HEK293 (cell line): ENCODE results near the gene ZBBX.

ENCODE experiments used
- CTCF ChIA-PET: fragments of 350-600 bp; formaldehyde crosslinking; extraction: SDS; loops from one replicate; lab custom pipeline; 2021; ENCODE audit warnings: antibody characterized with exemption; lab: Yijun Ruan, JAX
- POLR2A ChIA-PET: fragments of 300-600 bp; formaldehyde crosslinking; extraction: SDS; loops from one replicate; lab custom pipeline; 2020; ENCODE audit warnings: antibody characterized with exemption, inconsistent platforms; lab: Yijun Ruan, JAX
- H3K27ac ChIP-seq: fragments of 200-500 bp; sonication (Bioruptor generic); 2 replicates; pipeline ENCODE4 v1.5.1; 2014; ENCODE audit warnings: low read depth, low read length, control low read depth, inconsistent platforms; ENCODE audit errors: extremely low read depth
- H3K36me3 ChIP-seq, 2 experiments: fragments of 200-500 bp in 1 of 2; sonication (Bioruptor generic) in 1 of 2; 1 replicate in 1 of 2; 2 replicates in 1 of 2; pipeline ENCODE4 v1.5.1; 2014 to 2017; ENCODE audit warnings: inconsistent platforms in 2 of 2, low read length in 2 of 2; ENCODE audit not compliant: control insufficient read depth in 2 of 2, insufficient read depth in 1 of 2
- H3K4me1 ChIP-seq: fragments of 200-500 bp; sonication (Bioruptor generic); 2 replicates; pipeline ENCODE4 v1.5.1; 2014; ENCODE audit warnings: mild to moderate bottlenecking, low read length, inconsistent platforms; ENCODE audit not compliant: control insufficient read depth, insufficient read depth
- H3K4me3 ChIP-seq: 2 replicates; pipeline ENCODE4 v1.5.1; 2011; ENCODE audit warnings: low read depth, mild to moderate bottlenecking, control low read depth, low read length, moderate library complexity
- H3K9me3 ChIP-seq: fragments of 200-500 bp; sonication (Bioruptor generic); 2 replicates; pipeline ENCODE4 v1.5.1; 2014; ENCODE audit warnings: low read depth, low read length, inconsistent platforms; ENCODE audit not compliant: control insufficient read depth, insufficient read depth
- BCL11A ChIP-seq: fragments of 450-650 bp; formaldehyde crosslinking; IDR thresholded peaks from 2 replicates; pipeline ENCODE4 v1.5.1; 2016; ENCODE audit warnings: low read depth, missing biosample characterization, missing genetic modification characterization
- EGR2 ChIP-seq: fragments of 450-650 bp; formaldehyde crosslinking; IDR thresholded peaks from 2 replicates; pipeline ENCODE4 v1.5.1; 2016; ENCODE audit warnings: low read depth, missing biosample characterization, missing genetic modification characterization
- GLIS2 ChIP-seq: fragments of 450-650 bp; formaldehyde crosslinking; IDR thresholded peaks from 2 replicates; pipeline ENCODE4 v1.5.1; 2016; ENCODE audit warnings: missing biosample characterization, missing genetic modification characterization
- KLF7 ChIP-seq: fragments of 450-650 bp; formaldehyde crosslinking; IDR thresholded peaks from 2 replicates; pipeline ENCODE4 v1.5.1; 2016; ENCODE audit warnings: missing biosample characterization, missing genetic modification characterization, borderline replicate concordance
- KLF8 ChIP-seq: fragments of 450-650 bp; formaldehyde crosslinking; IDR thresholded peaks from 2 replicates; pipeline ENCODE4 v1.5.1; 2016; ENCODE audit warnings: missing biosample characterization, missing genetic modification characterization
- MEIS1 ChIP-seq: sonication (generic); formaldehyde crosslinking; IDR thresholded peaks from 2 replicates; pipeline ENCODE4 v1.8.1; 2022; ENCODE audit warnings: missing genetic modification reagents, mild to moderate bottlenecking, borderline replicate concordance
- MYNN ChIP-seq: fragments of 450-650 bp; formaldehyde crosslinking; IDR thresholded peaks from 2 replicates; pipeline ENCODE4 v1.5.1; 2016; ENCODE audit warnings: missing biosample characterization, missing genetic modification characterization, borderline replicate concordance
- MZF1 ChIP-seq: fragments of 450-650 bp; formaldehyde crosslinking; IDR thresholded peaks from 2 replicates; pipeline ENCODE4 v1.5.1; 2017; ENCODE audit warnings: missing biosample characterization, missing genetic modification characterization, borderline replicate concordance
- SALL2 ChIP-seq: fragments of 450-650 bp; formaldehyde crosslinking; IDR thresholded peaks from 2 replicates; pipeline ENCODE4 v1.5.0; 2017; ENCODE audit warnings: missing biosample characterization, mild to moderate bottlenecking, missing genetic modification characterization, borderline replicate concordance
- TCF7L2 ChIP-seq: IDR thresholded peaks from 2 replicates; pipeline ENCODE4 v1.6.1; 2011; ENCODE audit warnings: low read depth, mild to moderate bottlenecking, inconsistent platforms, low read length, moderate library complexity, borderline replicate concordance
- WT1 ChIP-seq: fragments of 450-650 bp; formaldehyde crosslinking; IDR thresholded peaks from 2 replicates; pipeline ENCODE4 v1.5.1; 2016; ENCODE audit warnings: missing biosample characterization, missing genetic modification characterization
- ZBTB17 ChIP-seq: fragments of 450-650 bp; formaldehyde crosslinking; IDR thresholded peaks from 2 replicates; pipeline ENCODE4 v1.5.1; 2016; ENCODE audit warnings: missing biosample characterization, missing genetic modification characterization
- ZBTB21 ChIP-seq: fragments of 450-650 bp; formaldehyde crosslinking; IDR thresholded peaks from 2 replicates; pipeline ENCODE4 v1.5.1; 2017; ENCODE audit warnings: missing biosample characterization, missing genetic modification characterization
- ZNF157 ChIP-seq: fragments of 450-650 bp; formaldehyde crosslinking; IDR thresholded peaks from 2 replicates; pipeline ENCODE4 v1.5.1; 2016; ENCODE audit warnings: missing biosample characterization, missing genetic modification characterization
- ZNF16 ChIP-seq: fragments of 450-650 bp; formaldehyde crosslinking; IDR thresholded peaks from 2 replicates; pipeline ENCODE4 v1.5.1; 2016; ENCODE audit warnings: low read depth, missing biosample characterization, missing genetic modification characterization
- ZNF19 ChIP-seq: fragments of 450-650 bp; formaldehyde crosslinking; IDR thresholded peaks from 2 replicates; pipeline ENCODE4; 2016; ENCODE audit warnings: missing biosample characterization, missing genetic modification characterization, low read depth
- ZNF23 ChIP-seq: fragments of 450-650 bp; formaldehyde crosslinking; IDR thresholded peaks from 2 replicates; pipeline ENCODE4 v1.5.1; 2016; ENCODE audit warnings: missing biosample characterization, missing genetic modification characterization, borderline replicate concordance
- ZNF24 ChIP-seq: fragments of 450-650 bp; formaldehyde crosslinking; IDR thresholded peaks from 2 replicates; pipeline ENCODE4 v1.5.1; 2016; ENCODE audit warnings: missing biosample characterization, missing genetic modification characterization
- ZNF248 ChIP-seq: fragments of 450-650 bp; formaldehyde crosslinking; IDR thresholded peaks from 2 replicates; pipeline ENCODE4 v1.5.1; 2017; ENCODE audit warnings: missing biosample characterization, missing genetic modification characterization
- ZNF311 ChIP-seq: fragments of 450-650 bp; formaldehyde crosslinking; IDR thresholded peaks from 2 replicates; pipeline ENCODE4 v1.5.1; 2017; ENCODE audit warnings: missing biosample characterization, missing genetic modification characterization, borderline replicate concordance
- ZNF404 ChIP-seq: fragments of 450-650 bp; formaldehyde crosslinking; IDR thresholded peaks from 2 replicates; pipeline ENCODE4 v1.5.1; 2017; ENCODE audit warnings: missing biosample characterization, missing genetic modification characterization
- ZNF549 ChIP-seq: fragments of 450-650 bp; IDR thresholded peaks from 2 replicates; pipeline ENCODE4 v1.5.1; 2018; ENCODE audit warnings: missing biosample characterization, missing genetic modification characterization, mild to moderate bottlenecking, inconsistent platforms, moderate library complexity
- ZNF629 ChIP-seq: fragments of 450-650 bp; formaldehyde crosslinking; IDR thresholded peaks from 2 replicates; pipeline ENCODE4 v1.5.1; 2017; ENCODE audit warnings: missing biosample characterization, missing genetic modification characterization
- TF ChIP-seq, protein P1 (sequence below): fragments of 450-650 bp; formaldehyde crosslinking; IDR thresholded peaks from 2 replicates; pipeline ENCODE4 v1.5.1; 2016; ENCODE audit warnings: missing biosample characterization, missing genetic modification characterization
- TF ChIP-seq, protein P2 (sequence below): fragments of 450-650 bp; formaldehyde crosslinking; IDR thresholded peaks from 2 replicates; pipeline ENCODE4 v1.5.1; 2016; ENCODE audit warnings: missing biosample characterization, missing genetic modification characterization

Gene ZBBX

GRCh38 chr3:167396075-167396474 lies 16.0 kb upstream of the ZBBX start:
- TF ChIP-seq EGR2 (tag by site-specific recombination) = no peak
- TF ChIP-seq ZNF19 = no peak
- no peak for TF ChIP-seq ZNF248 (tag by site-specific recombination)
- no peak for TF ChIP-seq MYNN (tag by site-specific recombination)
- TF ChIP-seq WT1 = no peak
- POLR2A ChIA-PET = no interaction called here

DNA sequence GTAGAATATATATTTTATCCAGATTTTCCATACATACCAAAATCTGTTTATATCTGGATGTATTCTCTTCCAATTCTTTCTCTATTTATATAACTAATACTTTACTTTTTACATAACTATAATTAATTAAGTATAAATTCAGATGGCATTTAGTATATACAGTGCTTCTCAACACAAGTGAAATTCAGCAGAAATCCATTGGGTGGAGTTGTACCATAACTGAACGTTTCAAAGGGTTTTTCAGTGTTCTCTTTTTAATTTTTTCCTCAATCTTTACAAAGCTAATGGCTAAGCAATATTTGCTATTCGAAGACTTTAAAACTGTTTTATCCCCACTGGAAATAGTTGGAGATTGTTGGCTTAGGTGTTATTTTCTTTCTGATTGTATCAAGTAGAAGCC lies 13.9 kb upstream of the ZBBX start:
- Histone ChIP-seq H3K4me3 (no peak overlapping the region), H3K4me1 (no peaks in the 10 kb centered on the region)
- ChIA-PET POLR2A (no interaction called here), CTCF (no interaction called here)
- no peak for TF ChIP-seq ZNF24 (tag by site-specific recombination)
- no peak for TF ChIP-seq KLF8 (tag by site-specific recombination)
- TF ChIP-seq KLF7 (tag by site-specific recombination) = no peak
- TF ChIP-seq SALL2 (tag by site-specific recombination) = no peak
- TF ChIP-seq ZBTB17 (tag by site-specific recombination) = no peak
- no peak for TF ChIP-seq ZNF16 (tag by site-specific recombination)
- no peak for TF ChIP-seq MEIS1
- TF ChIP-seq, all 188 proteins: peak for 0
- Histone ChIP-seq H3K36me3 (no peaks in the 10 kb centered on the region), H3K9me3 (no peaks in the 10 kb centered on the region), H3K27ac (no peak overlapping the region)

More at GRCh38 chr3:167396075-167396474, 16.0 kb upstream of the ZBBX start:
- Histone ChIP-seq H3K4me3 (no peak overlapping the region), H3K4me1 (no peaks in the 10 kb centered on the region), H3K36me3 (no peaks in the 10 kb centered on the region), H3K27ac (no peak overlapping the region), H3K9me3 (no peaks in the 10 kb centered on the region)
- CTCF ChIA-PET = interaction anchor here (0.7 kb wide), 1 partner anchor 16 kb away, joined by 3 read pairs; no protein-coding TSS in a partner anchor

- Histone ChIP-seq H3K9me3 (no peaks in the 10 kb centered on the region), H3K36me3 (no peaks in the 10 kb centered on the region), H3K27ac (no peak overlapping the region), H3K4me3 (no peak overlapping the region), H3K4me1 (no peaks in the 10 kb centered on the region)
- ChIA-PET POLR2A (no interaction called here), CTCF (interaction anchor here (0.6 kb wide), 1 partner anchor 306 kb away, joined by 3 read pairs; no protein-coding TSS in a partner anchor)
- TF ChIP-seq ZNF629 (no peak), ZNF404 (no peak), KLF8 (tag by site-specific recombination) (no peak), ZNF549 (tag by site-specific recombination) (no peak), WT1 (no peak), GLIS2 (tag by site-specific recombination) (no peak), ZNF23 (tag by site-specific recombination) (no peak), ZNF157 (tag by site-specific recombination) (no peak), BCL11A (tag by site-specific recombination) (no peak), MZF1 (tag by site-specific recombination) (no peak), TCF7L2 (no peak), ZBTB21 (tag by site-specific recombination) (no peak), ZNF311 (no peak)
- TF ChIP-seq, protein P1, sequence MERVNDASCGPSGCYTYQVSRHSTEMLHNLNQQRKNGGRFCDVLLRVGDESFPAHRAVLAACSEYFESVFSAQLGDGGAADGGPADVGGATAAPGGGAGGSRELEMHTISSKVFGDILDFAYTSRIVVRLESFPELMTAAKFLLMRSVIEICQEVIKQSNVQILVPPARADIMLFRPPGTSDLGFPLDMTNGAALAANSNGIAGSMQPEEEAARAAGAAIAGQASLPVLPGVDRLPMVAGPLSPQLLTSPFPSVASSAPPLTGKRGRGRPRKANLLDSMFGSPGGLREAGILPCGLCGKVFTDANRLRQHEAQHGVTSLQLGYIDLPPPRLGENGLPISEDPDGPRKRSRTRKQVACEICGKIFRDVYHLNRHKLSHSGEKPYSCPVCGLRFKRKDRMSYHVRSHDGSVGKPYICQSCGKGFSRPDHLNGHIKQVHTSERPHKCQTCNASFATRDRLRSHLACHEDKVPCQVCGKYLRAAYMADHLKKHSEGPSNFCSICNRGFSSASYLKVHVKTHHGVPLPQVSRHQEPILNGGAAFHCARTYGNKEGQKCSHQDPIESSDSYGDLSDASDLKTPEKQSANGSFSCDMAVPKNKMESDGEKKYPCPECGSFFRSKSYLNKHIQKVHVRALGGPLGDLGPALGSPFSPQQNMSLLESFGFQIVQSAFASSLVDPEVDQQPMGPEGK (tag by site-specific recombination) = no peak
- TF ChIP-seq, protein P2, sequence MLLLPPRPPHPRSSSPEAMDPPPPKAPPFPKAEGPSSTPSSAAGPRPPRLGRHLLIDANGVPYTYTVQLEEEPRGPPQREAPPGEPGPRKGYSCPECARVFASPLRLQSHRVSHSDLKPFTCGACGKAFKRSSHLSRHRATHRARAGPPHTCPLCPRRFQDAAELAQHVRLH (tag by site-specific recombination) = no peak
Measured at GRCh38 chr3:167382155-167382554, 2.1 kb upstream of the ZBBX start.
